Activated CD8-positive, alpha-beta memory T cell treated with anti-CD3 and anti-CD28 coated beads for 1 hour (primary cell): ENCODE results near the gene ATP13A4.

Experiments used
- DNase-seq, 2 donors: peaks; one replicate each; pipeline ENCODE4 v3.0.0-alpha.2; 2020; ENCODE audit warnings: low read depth in 1 of 2; ENCODE audit errors: extremely low read depth in 1 of 2

ATP13A4 gene

GRCh38 chr3:193554811-193555210, at the start of gene ATP13A4:
TSS of gene ATP13A4 (minus strand) at chr3:193554895. CDS start at chr3:193554799, 96 bp downstream.
- DNase-seq, result no peak

GRCh38 chr3:193599393-193599792, 44.7 kb upstream of the ATP13A4 start:
- no peak for DNase-seq

GRCh38 chr3:193598202-193598601, 43.5 kb upstream of the ATP13A4 start:
- no peak for DNase-seq

- no peak for DNase-seq
These were observed 41.3 kb upstream of the ATP13A4 start for GRCh38 chr3:193595939-193596487.

GRCh38 chr3:193594946-193595689, 40.4 kb upstream of the ATP13A4 start:
- no peak for DNase-seq

- no peak for DNase-seq
These were observed 39.0 kb upstream of the ATP13A4 start for GRCh38 chr3:193593668-193594030.

GRCh38 chr3:193592841-193593667, 38.4 kb upstream of the ATP13A4 start, which contains the start of gene OPA1:
TSS of gene OPA1 (plus strand) at chr3:193593208. CDS start at chr3:193593378, 170 bp downstream.
- DNase-seq, result peak; percentile 66 to 85

- DNase-seq, result no peak
These were observed 35.6 kb upstream of the ATP13A4 start for GRCh38 chr3:193590088-193590856.

GRCh38 chr3:193589616-193590015, 34.9 kb upstream of the ATP13A4 start:
- no peak for DNase-seq

GRCh38 chr3:193589129-193589528, 34.4 kb upstream of the ATP13A4 start:
- no peak for DNase-seq

GRCh38 chr3:193586526-193586925, 31.8 kb upstream of the ATP13A4 start:
- DNase-seq, result no peak

GRCh38 chr3:193585530-193585929, 30.8 kb upstream of the ATP13A4 start:
- DNase-seq, result no peak

GRCh38 chr3:193574488-193575070, 19.9 kb upstream of the ATP13A4 start:
- no peak for DNase-seq

GRCh38 chr3:193573403-193574191, 18.9 kb upstream of the ATP13A4 start:
- DNase-seq, result no peak

- DNase-seq, result no peak
These were observed 17.8 kb upstream of the ATP13A4 start for GRCh38 chr3:193572426-193572908.

- no peak for DNase-seq
These were observed 14.4 kb upstream of the ATP13A4 start for GRCh38 chr3:193569119-193569518.

- no peak for DNase-seq
These were observed 9.3 kb upstream of the ATP13A4 start for GRCh38 chr3:193564012-193564411.

- no peak for DNase-seq
These were observed 8.7 kb upstream of the ATP13A4 start for GRCh38 chr3:193563426-193563825.

- no peak for DNase-seq
These were observed 6.2 kb upstream of the ATP13A4 start for GRCh38 chr3:193560870-193561269.

GRCh38 chr3:193560091-193560490, 5.4 kb upstream of the ATP13A4 start:
- no peak for DNase-seq
